ENCODE data around the gene GPC5.

GPC5 gene

GRCh38 chr13:92355213-92355612 is 956.8 kb downstream of the GPC5 start:
- Histone ChIP-seq H3K4me3 (ENCODE audit: low read length in 2 of 2) (no peak overlapping the region), H3K27ac (ENCODE audit: low read depth in 2 of 2, low read length in 2 of 2) (no peak overlapping the region), H3K9me3 (ENCODE audit: control insufficient read depth in 2 of 2, low read length in 2 of 2) (no peaks in the 10 kb centered on the region), H3K27me3 (ENCODE audit: control insufficient read depth in 2 of 2, insufficient read depth in 2 of 2, low read length in 2 of 2) (no peaks in the 10 kb centered on the region), H3K9ac (ENCODE audit: low read depth in 1 of 2, low read length in 2 of 2) (no peak overlapping the region), H3K36me3 (ENCODE audit: control insufficient read depth in 2 of 2, insufficient read depth in 2 of 2, low read length in 2 of 2) (no peaks in the 10 kb centered on the region), H3K4me1 (ENCODE audit: control insufficient read depth in 2 of 2, insufficient read depth in 2 of 2, low read length in 2 of 2) (no peaks in the 10 kb centered on the region)

DNA sequence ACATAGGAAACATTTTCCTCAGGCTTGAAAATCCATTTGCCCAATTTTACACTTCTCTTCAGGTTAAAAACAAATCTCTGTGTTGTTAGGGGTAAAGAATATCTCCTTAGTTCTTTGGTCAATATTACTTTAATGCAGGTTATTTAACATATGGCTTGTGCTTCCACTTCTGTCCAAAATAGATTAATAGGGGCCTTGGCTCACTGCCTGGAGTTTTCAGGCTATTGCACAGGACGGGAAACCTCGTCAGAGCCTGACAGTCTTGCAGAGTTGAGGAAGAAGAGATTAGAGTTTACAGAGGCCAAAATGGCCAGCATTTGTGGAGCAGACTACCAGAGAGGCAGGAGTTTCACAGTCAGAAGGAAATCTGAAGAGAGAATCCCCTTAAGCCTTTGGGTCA is 964.3 kb downstream of the GPC5 start:
- Histone ChIP-seq H3K36me3 (ENCODE audit: control insufficient read depth in 2 of 2, insufficient read depth in 2 of 2, low read length in 2 of 2) (no peaks in the 10 kb centered on the region), H3K9me3 (ENCODE audit: control insufficient read depth in 2 of 2, low read length in 2 of 2) (no peaks in the 10 kb centered on the region), H3K4me1 (ENCODE audit: control insufficient read depth in 2 of 2, insufficient read depth in 2 of 2, low read length in 2 of 2) (no peaks in the 10 kb centered on the region), H3K4me3 (ENCODE audit: low read length in 2 of 2) (no peak overlapping the region), H3K27me3 (ENCODE audit: control insufficient read depth in 2 of 2, insufficient read depth in 2 of 2, low read length in 2 of 2) (no peaks in the 10 kb centered on the region), H3K27ac (ENCODE audit: low read depth in 2 of 2, low read length in 2 of 2) (no peak overlapping the region), H3K9ac (ENCODE audit: low read depth in 1 of 2, low read length in 2 of 2) (no peak overlapping the region)

GRCh38 chr13:92365904-92366303 is 967.5 kb downstream of the GPC5 start:
- Histone ChIP-seq H3K27ac (ENCODE audit: low read depth in 2 of 2, low read length in 2 of 2) (no peak overlapping the region), H3K27me3 (ENCODE audit: control insufficient read depth in 2 of 2, insufficient read depth in 2 of 2, low read length in 2 of 2) (no peaks in the 10 kb centered on the region), H3K4me1 (ENCODE audit: control insufficient read depth in 2 of 2, insufficient read depth in 2 of 2, low read length in 2 of 2) (no peaks in the 10 kb centered on the region), H3K36me3 (ENCODE audit: control insufficient read depth in 2 of 2, insufficient read depth in 2 of 2, low read length in 2 of 2) (no peaks in the 10 kb centered on the region), H3K9ac (ENCODE audit: low read depth in 1 of 2, low read length in 2 of 2) (no peak overlapping the region), H3K4me3 (ENCODE audit: low read length in 2 of 2) (no peak overlapping the region), H3K9me3 (ENCODE audit: control insufficient read depth in 2 of 2, low read length in 2 of 2) (no peaks in the 10 kb centered on the region)

DNA sequence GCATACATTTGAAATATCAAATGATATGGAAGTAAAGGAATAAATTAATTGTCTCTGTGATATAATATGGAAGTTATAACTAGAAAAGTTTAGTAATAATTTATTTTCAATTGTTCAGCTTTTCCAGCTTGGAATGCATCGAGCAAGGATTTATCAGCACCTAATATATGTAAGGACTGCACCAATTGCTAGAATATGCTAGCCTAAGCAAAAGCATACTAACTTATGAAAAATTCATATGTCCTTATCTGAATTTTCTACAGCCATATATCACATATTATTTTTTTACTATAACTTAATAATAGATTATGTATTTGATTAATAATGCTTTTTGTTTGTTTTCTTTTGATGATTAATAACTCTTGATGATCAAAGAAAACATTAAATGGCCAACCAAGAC is 979.0 kb downstream of the GPC5 start:
- Histone ChIP-seq H3K9me3 (ENCODE audit: control insufficient read depth in 2 of 2, low read length in 2 of 2) (no peaks in the 10 kb centered on the region), H3K36me3 (ENCODE audit: control insufficient read depth in 2 of 2, insufficient read depth in 2 of 2, low read length in 2 of 2) (no peaks in the 10 kb centered on the region), H3K4me1 (ENCODE audit: control insufficient read depth in 2 of 2, insufficient read depth in 2 of 2, low read length in 2 of 2) (no peaks in the 10 kb centered on the region), H3K27ac (ENCODE audit: low read depth in 2 of 2, low read length in 2 of 2) (no peak overlapping the region), H3K27me3 (ENCODE audit: control insufficient read depth in 2 of 2, insufficient read depth in 2 of 2, low read length in 2 of 2) (no peaks in the 10 kb centered on the region), H3K9ac (ENCODE audit: low read depth in 1 of 2, low read length in 2 of 2) (no peak overlapping the region), H3K4me3 (ENCODE audit: low read length in 2 of 2) (no peak overlapping the region)

DNA sequence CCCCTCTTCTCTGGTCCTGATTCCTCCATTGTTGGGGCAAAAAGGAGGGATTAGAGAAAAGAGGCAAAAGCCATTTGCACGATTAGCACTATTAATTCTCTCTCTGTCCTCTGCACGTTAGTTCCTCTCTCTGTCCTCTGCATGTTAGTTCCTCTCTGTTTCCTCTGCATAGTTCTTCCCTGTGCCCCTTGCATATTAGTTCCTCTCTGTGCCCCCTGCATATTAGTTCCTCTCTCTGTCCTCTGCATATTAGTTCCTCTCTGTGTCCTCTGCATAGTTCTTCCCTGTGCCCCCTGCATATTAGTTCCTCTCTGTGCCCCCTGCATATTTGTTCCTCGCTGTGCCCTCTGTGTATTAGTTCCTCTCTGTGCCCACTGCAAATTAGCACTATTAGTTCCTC is 981.0 kb downstream of the GPC5 start:
- Histone ChIP-seq H3K9me3 (ENCODE audit: control insufficient read depth in 2 of 2, low read length in 2 of 2) (no peaks in the 10 kb centered on the region), H3K4me1 (ENCODE audit: control insufficient read depth in 2 of 2, insufficient read depth in 2 of 2, low read length in 2 of 2) (no peaks in the 10 kb centered on the region), H3K36me3 (ENCODE audit: control insufficient read depth in 2 of 2, insufficient read depth in 2 of 2, low read length in 2 of 2) (no peaks in the 10 kb centered on the region), H3K27me3 (ENCODE audit: control insufficient read depth in 2 of 2, insufficient read depth in 2 of 2, low read length in 2 of 2) (no peaks in the 10 kb centered on the region), H3K9ac (ENCODE audit: low read depth in 1 of 2, low read length in 2 of 2) (no peak overlapping the region), H3K27ac (ENCODE audit: low read depth in 2 of 2, low read length in 2 of 2) (no peak overlapping the region), H3K4me3 (ENCODE audit: low read length in 2 of 2) (no peak overlapping the region)

GRCh38 chr13:92384410-92384809 is 986.0 kb downstream of the GPC5 start:
- H3K9me3 ChIP-seq (ENCODE audit: control insufficient read depth in 2 of 2, low read length in 2 of 2), result no peaks in the 10 kb centered on the region
- H3K27me3 ChIP-seq (ENCODE audit: control insufficient read depth in 2 of 2, insufficient read depth in 2 of 2, low read length in 2 of 2), result no peaks in the 10 kb centered on the region
- no peaks in the 10 kb centered on the region for H3K36me3 ChIP-seq (ENCODE audit: control insufficient read depth in 2 of 2, insufficient read depth in 2 of 2, low read length in 2 of 2)
- no peaks in the 10 kb centered on the region for H3K4me1 ChIP-seq (ENCODE audit: control insufficient read depth in 2 of 2, insufficient read depth in 2 of 2, low read length in 2 of 2)
- H3K9ac ChIP-seq (ENCODE audit: low read depth in 1 of 2, low read length in 2 of 2), result no peak overlapping the region
- no peak overlapping the region for H3K4me3 ChIP-seq (ENCODE audit: low read length in 2 of 2)
- H3K27ac ChIP-seq (ENCODE audit: low read depth in 2 of 2, low read length in 2 of 2), result no peak overlapping the region

DNA sequence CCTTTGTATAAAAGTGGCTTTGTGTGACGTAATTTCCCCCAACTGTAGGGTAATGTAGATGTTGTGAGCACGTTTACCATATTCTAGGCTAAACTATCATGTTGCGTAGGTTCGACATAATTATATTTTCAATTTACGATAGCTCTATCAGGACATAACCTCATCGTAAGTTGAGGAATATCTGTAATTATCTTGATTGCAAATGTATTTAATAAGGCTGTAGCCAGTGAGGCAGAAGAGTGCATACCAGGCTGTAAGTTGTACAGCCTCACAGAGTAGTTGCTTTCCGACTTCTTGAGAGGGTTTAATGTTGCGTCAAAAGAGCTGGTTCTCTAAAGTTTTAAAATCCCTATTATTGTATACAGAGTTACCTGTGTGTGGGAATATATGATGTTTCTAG is 988.8 kb downstream of the GPC5 start:
- Histone ChIP-seq H3K36me3 (ENCODE audit: control insufficient read depth in 2 of 2, insufficient read depth in 2 of 2, low read length in 2 of 2) (no peaks in the 10 kb centered on the region), H3K9ac (ENCODE audit: low read depth in 1 of 2, low read length in 2 of 2) (no peak overlapping the region), H3K9me3 (ENCODE audit: control insufficient read depth in 2 of 2, low read length in 2 of 2) (no peaks in the 10 kb centered on the region), H3K27me3 (ENCODE audit: control insufficient read depth in 2 of 2, insufficient read depth in 2 of 2, low read length in 2 of 2) (no peaks in the 10 kb centered on the region), H3K27ac (ENCODE audit: low read depth in 2 of 2, low read length in 2 of 2) (no peak overlapping the region), H3K4me1 (ENCODE audit: control insufficient read depth in 2 of 2, insufficient read depth in 2 of 2, low read length in 2 of 2) (no peaks in the 10 kb centered on the region), H3K4me3 (ENCODE audit: low read length in 2 of 2) (no peak overlapping the region)

- Histone ChIP-seq H3K27ac (ENCODE audit: low read depth in 2 of 2, low read length in 2 of 2) (no peak overlapping the region), H3K27me3 (ENCODE audit: control insufficient read depth in 2 of 2, insufficient read depth in 2 of 2, low read length in 2 of 2) (no peaks in the 10 kb centered on the region), H3K4me1 (ENCODE audit: control insufficient read depth in 2 of 2, insufficient read depth in 2 of 2, low read length in 2 of 2) (no peaks in the 10 kb centered on the region), H3K36me3 (ENCODE audit: control insufficient read depth in 2 of 2, insufficient read depth in 2 of 2, low read length in 2 of 2) (no peaks in the 10 kb centered on the region), H3K9me3 (ENCODE audit: control insufficient read depth in 2 of 2, low read length in 2 of 2) (no peaks in the 10 kb centered on the region), H3K4me3 (ENCODE audit: low read length in 2 of 2) (no peak overlapping the region), H3K9ac (ENCODE audit: low read depth in 1 of 2, low read length in 2 of 2) (no peak overlapping the region)
Measured at GRCh38 chr13:92390217-92390616, 991.8 kb downstream of the GPC5 start.

- no peaks in the 10 kb centered on the region for H3K27me3 ChIP-seq (ENCODE audit: control insufficient read depth in 2 of 2, insufficient read depth in 2 of 2, low read length in 2 of 2)
- H3K9me3 ChIP-seq (ENCODE audit: control insufficient read depth in 2 of 2, low read length in 2 of 2), result no peaks in the 10 kb centered on the region
- no peak overlapping the region for H3K4me3 ChIP-seq (ENCODE audit: low read length in 2 of 2)
- no peak overlapping the region for H3K9ac ChIP-seq (ENCODE audit: low read depth in 1 of 2, low read length in 2 of 2)
- H3K27ac ChIP-seq (ENCODE audit: low read depth in 2 of 2, low read length in 2 of 2), result no peak overlapping the region
- no peaks in the 10 kb centered on the region for H3K36me3 ChIP-seq (ENCODE audit: control insufficient read depth in 2 of 2, insufficient read depth in 2 of 2, low read length in 2 of 2)
- H3K4me1 ChIP-seq (ENCODE audit: control insufficient read depth in 2 of 2, insufficient read depth in 2 of 2, low read length in 2 of 2), result no peaks in the 10 kb centered on the region
Measured at GRCh38 chr13:92403606-92404005, 1005.2 kb downstream of the GPC5 start.

DNA sequence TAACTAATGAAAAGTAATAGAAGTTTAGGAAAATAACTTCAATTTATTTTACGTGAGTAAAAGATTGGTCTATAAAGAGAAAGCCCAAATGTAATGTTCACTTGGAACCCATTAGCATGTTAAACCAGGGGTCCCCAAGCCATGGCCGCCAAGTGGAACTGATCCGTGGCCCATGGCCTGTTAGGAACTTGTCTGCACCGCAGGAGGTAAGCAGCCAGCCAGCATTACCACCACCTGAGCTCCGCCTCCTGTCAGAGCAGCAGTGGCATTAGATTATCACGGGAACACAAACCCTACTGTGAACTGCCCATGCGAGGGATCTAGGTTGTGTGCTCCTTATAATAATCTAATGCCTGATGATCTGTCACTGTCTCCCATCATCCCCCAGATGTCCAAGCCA is 1009.4 kb downstream of the GPC5 start:
- Histone ChIP-seq H3K9ac (ENCODE audit: low read depth in 1 of 2, low read length in 2 of 2) (no peak overlapping the region), H3K27me3 (ENCODE audit: control insufficient read depth in 2 of 2, insufficient read depth in 2 of 2, low read length in 2 of 2) (no peaks in the 10 kb centered on the region), H3K4me1 (ENCODE audit: control insufficient read depth in 2 of 2, insufficient read depth in 2 of 2, low read length in 2 of 2) (no peaks in the 10 kb centered on the region), H3K9me3 (ENCODE audit: control insufficient read depth in 2 of 2, low read length in 2 of 2) (no peaks in the 10 kb centered on the region), H3K36me3 (ENCODE audit: control insufficient read depth in 2 of 2, insufficient read depth in 2 of 2, low read length in 2 of 2) (no peaks in the 10 kb centered on the region), H3K4me3 (ENCODE audit: low read length in 2 of 2) (no peak overlapping the region), H3K27ac (ENCODE audit: low read depth in 2 of 2, low read length in 2 of 2) (no peak overlapping the region)

DNA sequence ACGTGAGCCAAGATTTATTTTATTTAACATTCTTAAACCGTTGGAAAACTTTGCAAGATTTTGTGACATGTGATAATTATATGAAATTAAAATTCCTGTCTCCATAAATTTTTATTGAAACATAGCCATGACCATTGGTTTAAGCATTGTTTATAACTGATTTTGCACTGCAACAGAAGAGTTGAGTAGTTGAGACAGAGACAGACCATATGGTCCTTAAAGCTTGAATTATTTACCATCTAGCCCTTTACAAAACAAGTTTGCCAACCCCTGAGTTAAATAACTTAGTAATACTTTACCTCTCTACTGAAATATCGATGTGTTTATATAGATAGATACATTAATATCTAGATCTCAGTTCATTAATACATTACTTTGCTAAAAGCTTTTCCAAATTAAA is 1014.1 kb downstream of the GPC5 start:
- Histone ChIP-seq H3K9ac (ENCODE audit: low read depth in 1 of 2, low read length in 2 of 2) (no peak overlapping the region), H3K27ac (ENCODE audit: low read depth in 2 of 2, low read length in 2 of 2) (no peak overlapping the region), H3K27me3 (ENCODE audit: control insufficient read depth in 2 of 2, insufficient read depth in 2 of 2, low read length in 2 of 2) (no peaks in the 10 kb centered on the region), H3K9me3 (ENCODE audit: control insufficient read depth in 2 of 2, low read length in 2 of 2) (no peaks in the 10 kb centered on the region), H3K4me1 (ENCODE audit: control insufficient read depth in 2 of 2, insufficient read depth in 2 of 2, low read length in 2 of 2) (no peaks in the 10 kb centered on the region), H3K36me3 (ENCODE audit: control insufficient read depth in 2 of 2, insufficient read depth in 2 of 2, low read length in 2 of 2) (no peaks in the 10 kb centered on the region), H3K4me3 (ENCODE audit: low read length in 2 of 2) (no peak overlapping the region)
